ENCODE data around the gene LENG8. TPM values are rescaled to one million over a fixed set of nuclear protein-coding genes. Genes with fewer than 3 reads are reported as not detected.
"Not testable (repeated sequence)": the region's sequence is repeated elsewhere in the genome, so short reads cannot be mapped to it uniquely, and the experiment has no call there.

Gene LENG8
- total and polyA plus RNA-seq, 12 donors: 17.4 to 725 (median 90.8) TPM

DNA sequence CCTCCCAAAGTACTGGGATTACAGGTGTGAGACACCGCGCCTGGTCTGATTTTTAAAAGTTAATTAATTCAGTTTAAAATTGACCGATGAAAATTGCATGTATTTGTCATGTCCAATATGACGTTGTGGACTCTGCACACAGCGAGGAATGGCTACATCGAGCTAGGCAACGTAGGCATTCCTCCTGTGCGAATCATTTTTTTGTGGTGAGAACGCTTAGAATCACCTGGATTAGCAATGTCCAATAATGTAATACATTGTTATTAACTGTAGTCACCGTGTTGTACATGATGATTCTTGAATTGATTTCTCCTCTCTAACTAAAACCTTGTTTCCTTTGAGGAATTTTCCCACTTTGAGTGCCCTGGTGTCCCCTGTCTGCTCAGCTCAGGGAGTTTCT is 57.1 kb downstream of the LENG8 start:
- no peak overlapping the region for H3K27ac ChIP-seq
- TF ChIP-seq POLR2A (IDR thresholded peaks at IDR 0.05): no peak
- TF ChIP-seq, protein P1, sequence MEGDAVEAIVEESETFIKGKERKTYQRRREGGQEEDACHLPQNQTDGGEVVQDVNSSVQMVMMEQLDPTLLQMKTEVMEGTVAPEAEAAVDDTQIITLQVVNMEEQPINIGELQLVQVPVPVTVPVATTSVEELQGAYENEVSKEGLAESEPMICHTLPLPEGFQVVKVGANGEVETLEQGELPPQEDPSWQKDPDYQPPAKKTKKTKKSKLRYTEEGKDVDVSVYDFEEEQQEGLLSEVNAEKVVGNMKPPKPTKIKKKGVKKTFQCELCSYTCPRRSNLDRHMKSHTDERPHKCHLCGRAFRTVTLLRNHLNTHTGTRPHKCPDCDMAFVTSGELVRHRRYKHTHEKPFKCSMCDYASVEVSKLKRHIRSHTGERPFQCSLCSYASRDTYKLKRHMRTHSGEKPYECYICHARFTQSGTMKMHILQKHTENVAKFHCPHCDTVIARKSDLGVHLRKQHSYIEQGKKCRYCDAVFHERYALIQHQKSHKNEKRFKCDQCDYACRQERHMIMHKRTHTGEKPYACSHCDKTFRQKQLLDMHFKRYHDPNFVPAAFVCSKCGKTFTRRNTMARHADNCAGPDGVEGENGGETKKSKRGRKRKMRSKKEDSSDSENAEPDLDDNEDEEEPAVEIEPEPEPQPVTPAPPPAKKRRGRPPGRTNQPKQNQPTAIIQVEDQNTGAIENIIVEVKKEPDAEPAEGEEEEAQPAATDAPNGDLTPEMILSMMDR (IDR thresholded peaks at IDR 0.05): no peak
- H3K27me3 ChIP-seq: peaks cover 5% of the 10 kb centered on the region
- H3K9me3 ChIP-seq (replicated peaks in 1 of 3): no peaks in the 10 kb centered on the region
- no peak for DNase-seq
- H3K36me3 ChIP-seq (replicated peaks in 1 of 2): no peaks in the 10 kb centered on the region
- H3K4me1 ChIP-seq (replicated peaks in 1 of 2): no peaks in the 10 kb centered on the region
- 58 to 82% (median 67%) methylated on average over 10 of the region's 10 CpGs for WGBS, 4 donors
- intact Hi-C loops (cut with DNase I): no loop called here
- no peak overlapping the region for H3K4me3 ChIP-seq

DNA sequence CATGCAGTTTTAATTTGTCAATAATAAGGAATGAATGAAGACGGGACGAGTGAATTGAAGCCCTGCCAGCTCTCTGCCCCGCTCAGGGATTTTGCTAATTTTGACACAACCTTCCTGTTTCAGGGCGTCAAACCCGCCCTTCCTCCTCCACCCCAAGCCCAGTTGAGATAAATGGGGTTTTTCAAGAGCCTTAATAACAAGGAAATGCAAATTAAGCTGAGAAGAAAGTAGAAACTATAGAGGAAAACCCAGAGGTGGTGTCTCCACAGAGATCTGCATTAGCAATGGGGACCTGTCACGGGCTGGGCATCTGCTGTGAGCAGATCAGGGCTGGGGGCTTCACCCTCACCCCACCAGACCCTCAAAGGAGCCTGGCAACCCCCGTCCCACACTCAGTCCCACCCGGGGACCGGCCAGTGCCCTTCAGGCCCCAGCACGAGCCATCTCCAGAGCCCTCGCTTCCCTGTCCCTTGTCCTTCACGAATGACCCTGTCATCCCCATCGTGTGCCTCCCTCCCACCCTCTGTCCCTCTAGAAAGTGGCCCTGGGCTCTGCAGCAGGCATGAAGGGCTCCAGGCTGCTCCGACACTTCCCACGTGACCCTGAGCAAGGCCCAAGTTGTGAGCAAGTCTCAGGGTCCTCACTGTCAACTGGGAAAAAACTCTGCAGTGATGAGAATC is 58.2 kb downstream of the LENG8 start:
- H3K27me3 ChIP-seq; H3K9me3 ChIP-seq (replicated peaks in 1 of 3); H3K27ac ChIP-seq; intact Hi-C loops (cut with DNase I); H3K4me1 ChIP-seq (replicated peaks in 1 of 2); H3K36me3 ChIP-seq (replicated peaks in 1 of 2); DNase-seq; H3K4me3 ChIP-seq: not testable (repeated sequence)
- 42 to 72% (median 49%) methylated on average over 5 to 11 of the region's 15 CpGs; no CpG with 5 or more reads in 1 of the 4 donors for whole genome bisulfite sequencing, 4 donors

DNA sequence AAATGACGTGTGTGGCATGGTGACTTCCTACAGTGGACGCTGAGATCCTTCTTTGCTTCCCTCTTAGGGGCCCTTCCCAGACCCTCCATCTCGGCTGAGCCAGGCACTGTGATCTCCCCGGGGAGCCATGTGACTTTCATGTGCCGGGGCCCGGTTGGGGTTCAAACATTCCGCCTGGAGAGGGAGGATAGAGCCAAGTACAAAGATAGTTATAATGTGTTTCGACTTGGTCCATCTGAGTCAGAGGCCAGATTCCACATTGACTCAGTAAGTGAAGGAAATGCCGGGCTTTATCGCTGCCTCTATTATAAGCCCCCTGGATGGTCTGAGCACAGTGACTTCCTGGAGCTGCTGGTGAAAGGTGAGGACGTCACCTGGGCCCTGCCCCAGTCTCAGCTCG is 58.8 kb downstream of the LENG8 start:
- 49 to 62% (median 54%) methylated on average over 12 of the region's 12 CpGs for WGBS, 4 donors
- Histone ChIP-seq H3K27me3 (peaks cover 5% of the 10 kb centered on the region), H3K27ac (no peak overlapping the region), H3K4me1 (replicated peaks in 1 of 2) (no peaks in the 10 kb centered on the region), H3K36me3 (replicated peaks in 1 of 2) (no peaks in the 10 kb centered on the region), H3K9me3 (replicated peaks in 1 of 3) (no peaks in the 10 kb centered on the region), H3K4me3 (no peak overlapping the region)
- intact Hi-C loops (cut with DNase I): no loop called here
- no peak for DNase-seq
- TF ChIP-seq, protein P1 (IDR thresholded peaks at IDR 0.05): no peak
- no peak for TF ChIP-seq POLR2A (IDR thresholded peaks at IDR 0.05)

DNA sequence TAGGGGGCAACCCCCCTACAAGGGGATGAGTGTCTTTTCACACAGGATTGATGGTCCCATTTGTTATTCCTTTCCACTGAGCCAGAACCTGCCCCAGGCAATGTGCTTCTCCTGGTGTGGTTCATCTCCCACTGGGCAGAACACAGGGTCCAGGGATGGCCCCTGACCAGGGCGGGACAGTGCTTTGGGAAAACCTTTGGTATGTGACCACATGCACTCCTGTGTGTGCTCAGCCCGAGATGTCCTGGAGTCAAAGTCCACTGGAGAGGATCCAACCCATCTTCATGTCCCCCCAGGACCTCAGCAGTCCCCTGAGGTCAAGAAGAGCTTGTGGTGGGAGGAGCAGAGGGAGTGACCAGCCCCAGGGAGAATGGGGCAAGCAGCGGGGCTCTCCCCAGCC is 59.5 kb downstream of the LENG8 start:
- not testable (repeated sequence) for H3K27me3 ChIP-seq

DNA sequence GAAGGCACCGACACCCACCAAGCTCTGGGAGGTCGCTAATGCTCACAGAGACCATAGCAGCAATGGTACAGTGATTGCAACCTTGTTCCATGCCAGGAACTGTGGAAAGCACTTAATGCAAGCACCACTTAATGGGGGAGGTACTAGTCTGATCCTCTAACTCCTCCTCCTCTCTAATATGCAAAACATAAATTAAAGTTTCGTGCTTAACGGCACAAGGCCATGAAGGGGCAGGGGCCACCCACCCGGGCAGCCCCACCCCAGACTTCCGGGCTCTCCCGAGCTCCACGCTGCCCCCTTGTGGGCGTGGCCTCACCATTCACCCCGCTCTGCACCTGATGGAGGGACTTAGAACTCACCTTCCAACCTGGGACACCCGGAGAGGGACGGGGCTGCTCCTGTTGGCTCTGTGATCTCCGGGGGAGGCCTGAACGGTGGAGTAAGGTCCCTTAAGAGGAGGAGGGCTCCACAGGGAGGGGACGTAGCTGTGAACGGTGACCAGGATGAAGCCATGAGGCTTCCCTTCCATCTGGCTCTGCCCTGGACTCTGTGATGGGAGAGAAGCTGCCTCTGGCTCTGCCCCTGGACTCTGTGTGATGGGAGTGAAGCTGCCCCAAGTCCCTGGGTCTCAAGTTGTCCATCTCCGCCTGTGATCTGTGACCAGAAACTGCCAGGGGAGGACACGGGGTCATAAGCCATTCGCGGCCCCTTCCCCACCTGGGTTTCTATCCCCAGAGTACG is 60.4 kb downstream of the LENG8 start:
- DNase-seq; H3K27ac ChIP-seq; H3K27me3 ChIP-seq; H3K9me3 ChIP-seq (replicated peaks in 1 of 3); H3K4me3 ChIP-seq; H3K4me1 ChIP-seq (replicated peaks in 1 of 2); intact Hi-C loops (cut with DNase I); H3K36me3 ChIP-seq (replicated peaks in 1 of 2): not testable (repeated sequence)
- WGBS, 4 donors: 61 to 70% (median 66%) methylated on average over 6 to 9 of the region's 21 CpGs; no CpG with 5 or more reads in 1 of the 4 donors

More for the DNA sequence above, 59.5 kb downstream of the LENG8 start:
- H3K9me3 ChIP-seq (replicated peaks in 1 of 3); DNase-seq; intact Hi-C loops (cut with DNase I); H3K36me3 ChIP-seq (replicated peaks in 1 of 2); H3K27ac ChIP-seq; H3K4me3 ChIP-seq; H3K4me1 ChIP-seq (replicated peaks in 1 of 2): not testable (repeated sequence)
- WGBS, 4 donors: 58 to 79% (median 78%) methylated on average over 2 of the region's 3 CpGs; no CpG with 5 or more reads in 1 of the 4 donors

Small RNAs within 50 kb of the gene (small RNA-seq; reads per million reads assigned to genes)
- gene AC245884.3: 0 reads per million in 2 donors

Other genes starting within 250 kb of the LENG8 start
- gene RPS9, start 248.3 kb upstream of the LENG8 start, total RNA-seq: 1,000 to 10,000 TPM in 8 of 9 donors, 100 to 1,000 TPM in 1; 928 to 2,677 (median 1,796) TPM
- 1,000 to 10,000 TPM in 2 of 3 donors, 100 to 1,000 TPM in 1; 545 to 3,006 (median 1,900) TPM for gene RPS9, start 248.3 kb upstream of the LENG8 start, polyA plus RNA-seq
- 10 to 100 TPM in 6 of 9 donors, 1 to 10 TPM in 1, under 1 TPM in 2; 0.22 to 56.2 (median 11.7) TPM for gene LILRB3, start 226.2 kb upstream of the LENG8 start, total RNA-seq
- gene LILRB3, start 226.2 kb upstream of the LENG8 start, polyA plus RNA-seq: 10 to 100 TPM in 1 of 3 donors, 1 to 10 TPM in 2; 2.8 to 32.6 (median 9.5) TPM
- gene LILRA6, start 206.4 kb upstream of the LENG8 start, total RNA-seq: 1 to 10 TPM in 7 of 9 donors, under 1 TPM in 2; 0.30 to 9.3 (median 5.4) TPM
- gene LILRA6, start 206.4 kb upstream of the LENG8 start, polyA plus RNA-seq: 1 to 10 TPM; 2.5 to 8.5 (median 3.9) TPM
- gene LILRB5, start 191.9 kb upstream of the LENG8 start, total RNA-seq: 10 to 100 TPM in 8 of 9 donors, 1 to 10 TPM in 1; 4.2 to 68.6 (median 37.2) TPM
- 10 to 100 TPM in 2 of 3 donors, 1 to 10 TPM in 1; 9.8 to 23.0 (median 22.4) TPM for gene LILRB5, start 191.9 kb upstream of the LENG8 start, polyA plus RNA-seq
- gene LILRB2, start 168.1 kb upstream of the LENG8 start, total RNA-seq: 10 to 100 TPM in 2 of 9 donors, 1 to 10 TPM in 5, under 1 TPM in 2; 0.50 to 14.7 (median 7.2) TPM
- 10 to 100 TPM in 2 of 3 donors, 1 to 10 TPM in 1; 4.2 to 16.5 (median 10.7) TPM for gene LILRB2, start 168.1 kb upstream of the LENG8 start, polyA plus RNA-seq
- 1 to 10 TPM in 6 of 9 donors, under 1 TPM in 2, not detected in 1; 0.72 to 6.2 (median 3.0) TPM for gene LILRA5, start 136.0 kb upstream of the LENG8 start, total RNA-seq
- gene LILRA5, start 136.0 kb upstream of the LENG8 start, polyA plus RNA-seq: 1 to 10 TPM; 1.9 to 3.1 (median 2.1) TPM
- gene LILRA4, start 110.0 kb upstream of the LENG8 start, total RNA-seq: 1 to 10 TPM in 1 of 9 donors, under 1 TPM in 4, not detected in 4; 0.06 to 1.3 (median 0.24) TPM
- not detected for gene LILRA4, start 110.0 kb upstream of the LENG8 start, polyA plus RNA-seq
- gene LAIR1, start 84.3 kb upstream of the LENG8 start, total RNA-seq: 10 to 100 TPM in 8 of 9 donors, 1 to 10 TPM in 1; 3.5 to 80.7 (median 49.4) TPM
- 10 to 100 TPM; 14.4 to 39.2 (median 21.6) TPM for gene LAIR1, start 84.3 kb upstream of the LENG8 start, polyA plus RNA-seq
- 1 to 10 TPM in 3 of 9 donors, under 1 TPM in 3, not detected in 3; 0.61 to 4.0 (median 1.2) TPM for gene TTYH1, start 33.7 kb upstream of the LENG8 start, total RNA-seq
- 1 to 10 TPM in 2 of 3 donors, not detected in 1; 1.6 to 1.7 TPM for gene TTYH1, start 33.7 kb upstream of the LENG8 start, polyA plus RNA-seq
- 10 to 100 TPM in 2 of 9 donors, 1 to 10 TPM in 7; 2.2 to 15.3 (median 8.2) TPM for gene LENG9, start 14.6 kb downstream of the LENG8 start, total RNA-seq
- gene LENG9, start 14.6 kb downstream of the LENG8 start, polyA plus RNA-seq: 1 to 10 TPM; 1.3 to 4.2 (median 3.1) TPM
- gene CDC42EP5, start 24.1 kb downstream of the LENG8 start, total RNA-seq: 10 to 100 TPM in 7 of 9 donors, 1 to 10 TPM in 2; 8.0 to 27.9 (median 15.6) TPM
- gene CDC42EP5, start 24.1 kb downstream of the LENG8 start, polyA plus RNA-seq: 10 to 100 TPM in 2 of 3 donors, under 1 TPM in 1; 0.44 to 36.0 (median 16.5) TPM
- gene LAIR2, start 53.6 kb downstream of the LENG8 start, total RNA-seq: 1 to 10 TPM in 1 of 9 donors, under 1 TPM in 1, not detected in 7; 0.91 to 1.4 TPM
- not detected for gene LAIR2, start 53.6 kb downstream of the LENG8 start, polyA plus RNA-seq
- gene LILRA2, start 124.6 kb downstream of the LENG8 start, total RNA-seq: 1 to 10 TPM in 8 of 9 donors, under 1 TPM in 1; 0.55 to 9.2 (median 4.6) TPM
- 10 to 100 TPM in 1 of 3 donors, 1 to 10 TPM in 2; 1.5 to 13.5 (median 2.6) TPM for gene LILRA2, start 124.6 kb downstream of the LENG8 start, polyA plus RNA-seq
- 1 to 10 TPM in 5 of 9 donors, under 1 TPM in 4; 0.30 to 5.5 (median 1.1) TPM for gene LILRA1, start 144.4 kb downstream of the LENG8 start, total RNA-seq
- gene LILRA1, start 144.4 kb downstream of the LENG8 start, polyA plus RNA-seq: 1 to 10 TPM in 1 of 3 donors, under 1 TPM in 2; 0.51 to 3.0 (median 0.88) TPM
- 10 to 100 TPM in 5 of 9 donors, 1 to 10 TPM in 2, under 1 TPM in 2; 0.36 to 20.2 (median 10.1) TPM for gene LILRB1, start 181.3 kb downstream of the LENG8 start, total RNA-seq
- 10 to 100 TPM in 1 of 3 donors, 1 to 10 TPM in 2; 2.4 to 14.7 (median 3.1) TPM for gene LILRB1, start 181.3 kb downstream of the LENG8 start, polyA plus RNA-seq
- gene LILRB4, start 213.8 kb downstream of the LENG8 start, total RNA-seq: 10 to 100 TPM in 6 of 9 donors, 1 to 10 TPM in 1, under 1 TPM in 2; 0.83 to 26.4 (median 10.9) TPM
- gene LILRB4, start 213.8 kb downstream of the LENG8 start, polyA plus RNA-seq: 10 to 100 TPM in 1 of 3 donors, 1 to 10 TPM in 2; 2.5 to 12.1 (median 5.0) TPM

Data from adrenal gland (tissue), 12 donors.